H9 (cell line): ENCODE results near the gene LRCH4. TPM values are rescaled to one million over a fixed set of nuclear protein-coding genes. Genes with fewer than 3 reads are reported as not detected.

Experiments
- DNase-seq: peaks from one replicate; pipeline ENCODE4 v3.0.0-alpha.2; 2017
- H2AFZ ChIP-seq: one replicate; pipeline ENCODE4 v1.6.1; 2013; ENCODE audit warnings: mild to moderate bottlenecking, low read length, control low read depth, moderate library complexity
- H2AK5ac ChIP-seq: 2 replicates; pipeline ENCODE4 v1.6.1; 2013; ENCODE audit warnings: low read length, control low read depth, mixed read lengths; ENCODE audit not compliant: insufficient read length
- H2BK120ac ChIP-seq: one replicate; pipeline ENCODE4 v1.6.1; 2013; ENCODE audit warnings: low read depth, mild to moderate bottlenecking, low read length, control low read depth, inconsistent platforms; ENCODE audit not compliant: poor library complexity, severe bottlenecking
- H2BK12ac ChIP-seq: 2 replicates; pipeline ENCODE4 v1.6.1; 2013; ENCODE audit warnings: low read length, control low read depth, mixed read lengths, low read depth; ENCODE audit not compliant: insufficient read length
- H2BK15ac ChIP-seq: 2 replicates; pipeline ENCODE4 v1.6.1; 2013; ENCODE audit warnings: low read depth, low read length, control low read depth
- H2BK20ac ChIP-seq: one replicate; pipeline ENCODE4 v1.6.1; 2013; ENCODE audit warnings: low read depth, mild to moderate bottlenecking, low read length, control low read depth, inconsistent platforms; ENCODE audit not compliant: poor library complexity, severe bottlenecking
- H2BK5ac ChIP-seq: 2 replicates; pipeline ENCODE4 v1.6.1; 2013; ENCODE audit warnings: low read length, control low read depth, mixed read lengths; ENCODE audit not compliant: insufficient read length
- H3K14ac ChIP-seq: 2 replicates; pipeline ENCODE4 v1.6.1; 2013; ENCODE audit warnings: low read length, control low read depth; ENCODE audit not compliant: insufficient read depth
- H3K18ac ChIP-seq: 2 replicates; pipeline ENCODE4 v1.6.1; 2013; ENCODE audit warnings: low read depth, mild to moderate bottlenecking, mixed read lengths, low read length, control low read depth; ENCODE audit not compliant: insufficient read length
- H3K23ac ChIP-seq: 2 replicates; pipeline ENCODE4 v1.6.1; 2013; ENCODE audit warnings: low read length, control low read depth, mixed read lengths, low read depth; ENCODE audit not compliant: insufficient read length
- H3K23me2 ChIP-seq: 2 replicates; pipeline ENCODE4 v1.6.1; 2013; ENCODE audit warnings: low read depth, mild to moderate bottlenecking, mixed read lengths, low read length, control low read depth; ENCODE audit not compliant: insufficient read length, poor library complexity, severe bottlenecking
- H3K27ac ChIP-seq: 2 replicates; pipeline ENCODE4 v1.5.1; 2013; ENCODE audit warnings: low read length, control low read depth, mixed read lengths, low read depth; ENCODE audit not compliant: insufficient read length
- H3K27me3 ChIP-seq: 2 replicates; pipeline ENCODE4 v1.6.1; 2013; ENCODE audit warnings: low read length, control low read depth, inconsistent platforms; ENCODE audit not compliant: insufficient read depth
- H3K4ac ChIP-seq: 2 replicates; pipeline ENCODE4 v1.6.1; 2013; ENCODE audit warnings: low read depth, mild to moderate bottlenecking, control low read depth, inconsistent platforms, low read length, moderate library complexity
- H3K4me1 ChIP-seq: 2 replicates; pipeline ENCODE4 v1.6.1; 2013; ENCODE audit warnings: low read length, control low read depth, inconsistent platforms; ENCODE audit not compliant: insufficient read depth
- H3K4me2 ChIP-seq: 2 replicates; pipeline ENCODE4 v1.6.1; 2013; ENCODE audit warnings: low read length, control low read depth, mixed read lengths; ENCODE audit not compliant: insufficient read length, insufficient read depth
- H3K56ac ChIP-seq: 2 replicates; pipeline ENCODE4 v1.6.1; 2013; ENCODE audit warnings: low read depth, mild to moderate bottlenecking, mixed read lengths, low read length, control low read depth; ENCODE audit not compliant: insufficient read length
- H3K79me1 ChIP-seq: 2 replicates; pipeline ENCODE4 v1.6.1; 2013; ENCODE audit warnings: low read depth, mild to moderate bottlenecking, moderate library complexity, low read length, control low read depth, inconsistent platforms; ENCODE audit not compliant: insufficient read depth, poor library complexity, severe bottlenecking
- H3K79me2 ChIP-seq: 2 replicates; pipeline ENCODE4 v1.6.1; 2013; ENCODE audit warnings: low read length, control low read depth, inconsistent platforms; ENCODE audit not compliant: insufficient read depth
- H3K9ac ChIP-seq: 2 replicates; pipeline ENCODE4 v1.6.1; 2013; ENCODE audit warnings: low read length, control low read depth, mixed read lengths; ENCODE audit not compliant: insufficient read length; ENCODE audit errors: extremely low read depth
- H3K9me3 ChIP-seq: one replicate; pipeline ENCODE4 v1.6.1; 2013; ENCODE audit warnings: low read depth, low read length, inconsistent platforms; ENCODE audit not compliant: control insufficient read depth
- H3T11ph ChIP-seq: one replicate; pipeline ENCODE4 v1.6.1; 2013; ENCODE audit warnings: mild to moderate bottlenecking, low read length, control low read depth, inconsistent platforms
- H4K20me1 ChIP-seq: one replicate; pipeline ENCODE4 v1.6.1; 2013; ENCODE audit not compliant: control insufficient read depth, insufficient read length, insufficient read depth
- H4K5ac ChIP-seq: 2 replicates; pipeline ENCODE4 v1.6.1; 2013; ENCODE audit warnings: low read depth, mild to moderate bottlenecking, mixed read lengths, low read length, control low read depth; ENCODE audit not compliant: insufficient read length
- H4K8ac ChIP-seq: replicated peaks from 2 replicates; pipeline ENCODE4 v1.6.1; 2013; ENCODE audit warnings: low read length, control low read depth, mixed read lengths, low read depth; ENCODE audit not compliant: insufficient read length
- H4K91ac ChIP-seq: 2 replicates; pipeline ENCODE4 v1.6.1; 2013; ENCODE audit warnings: low read depth, mild to moderate bottlenecking, moderate library complexity, mixed read lengths, low read length, control low read depth; ENCODE audit not compliant: insufficient read length
- H3K27ac Mint-ChIP-seq, 3 experiments: 2 replicates in 2 of 3; 3 replicates in 1 of 3; pipeline ENCODE4 v1.8.0; 2020 to 2021; ENCODE audit warnings: mixed read lengths in 3 of 3, mild to moderate bottlenecking in 1 of 3, moderate library complexity in 1 of 3
- H3K27me3 Mint-ChIP-seq: 2 replicates; pipeline ENCODE4 v1.8.0; 2021; ENCODE audit warnings: low read depth, mild to moderate bottlenecking, moderate library complexity, mixed read lengths
- H3K36me3 Mint-ChIP-seq, 3 experiments: 2 replicates in 2 of 3; 3 replicates in 1 of 3; pipeline ENCODE4 v1.8.0; 2020 to 2021; ENCODE audit warnings: low read depth in 3 of 3, mixed read lengths in 3 of 3; ENCODE audit not compliant: insufficient read depth in 1 of 3
- H3K4me1 Mint-ChIP-seq, 2 experiments: 2 replicates each; pipeline ENCODE4 v1.8.0; 2020; ENCODE audit warnings: mixed read lengths in 2 of 2
- H3K4me3 Mint-ChIP-seq, 2 experiments: 2 replicates in 1 of 2; 3 replicates in 1 of 2; pipeline ENCODE4 v1.8.0; 2020 to 2021; ENCODE audit warnings: mild to moderate bottlenecking in 2 of 2, mixed read lengths in 2 of 2, moderate library complexity in 1 of 2
- H3K9me3 Mint-ChIP-seq, 2 experiments: 2 replicates in 1 of 2; 3 replicates in 1 of 2; pipeline ENCODE4 v1.8.0; 2020; ENCODE audit warnings: mild to moderate bottlenecking in 2 of 2, mixed read lengths in 2 of 2, moderate library complexity in 1 of 2
- WGBS: extraction: QIAGEN DNeasy Blood & Tissue Kit; methylation state at CpG from one replicate; pipeline ENCODE4 v1.1.7; 2013; ENCODE audit warnings: missing lambda C conversion rate, low lambda C conversion rate, mixed read lengths; ENCODE audit not compliant: insufficient read length; ENCODE audit errors: extremely low coverage; 5-methylcytosine and 5-hydroxymethylcytosine counted together
- total RNA-seq: library from RNA; stranded (reverse); gene quantifications from 2 replicates; pipeline ENCODE4 v1.2.1, GENCODE V29; 2021
- TF ChIP-seq, protein P1 (sequence below): fragments of 200-600 bp; sonication (generic); conservative IDR thresholded peaks from 3 replicates; pipeline ENCODE4 v1.8.0; 2021; ENCODE audit warnings: antibody characterized with exemption, mild to moderate bottlenecking

LRCH4 gene
- total RNA-seq, 1 experiment from 2014 or later: 39.1 TPM

DNA sequence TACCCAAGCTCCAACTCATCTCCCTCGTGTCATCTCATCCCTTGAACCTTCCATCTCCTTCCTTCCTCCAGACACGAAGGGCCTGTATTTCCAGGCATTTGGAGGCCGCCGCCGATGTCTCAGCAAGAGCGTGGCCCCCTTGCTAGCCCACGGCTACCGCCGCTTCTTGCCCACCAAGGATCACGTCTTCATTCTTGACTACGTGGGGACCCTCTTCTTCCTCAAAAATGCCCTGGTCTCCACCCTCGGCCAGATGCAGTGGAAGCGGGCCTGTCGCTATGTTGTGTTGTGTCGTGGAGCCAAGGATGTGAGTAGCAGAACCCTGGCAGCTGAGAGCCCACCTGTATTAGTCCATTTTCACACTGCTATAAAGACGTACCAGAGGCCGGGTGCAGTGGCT lies 5.7 kb upstream of the LRCH4 start:
- Histone ChIP-seq H3K4ac (no peak overlapping the region), H2BK12ac (no peak overlapping the region), H2BK120ac (no peak overlapping the region), H4K20me1 (no peaks in the 10 kb centered on the region), H3K9ac (no peak overlapping the region), H3K4me1 (peaks cover 3% of the 10 kb centered on the region; the same call in 1 of the 2 replicates), H2BK5ac (no peak overlapping the region), H4K5ac (no peak overlapping the region), H3K27me3 (no peaks in the 10 kb centered on the region), H3K79me1 (no peaks in the 10 kb centered on the region), H2BK15ac (no peak overlapping the region), H3T11ph (no peak overlapping the region), H3K23me2 (no peaks in the 10 kb centered on the region), H4K8ac (no peak overlapping the region), H3K9me3 (no peaks in the 10 kb centered on the region), H3K56ac (no peak overlapping the region), H3K18ac (no peak overlapping the region), H2AK5ac (no peak overlapping the region), H3K4me2 (no peak overlapping the region), H2AFZ (no peak overlapping the region), H3K27ac (no peak overlapping the region), H3K23ac (no peak overlapping the region), H3K79me2 (no peaks in the 10 kb centered on the region), H4K91ac (no peak overlapping the region), H2BK20ac (no peak overlapping the region), H3K14ac (no peak overlapping the region)
- Mint-ChIP-seq H3K9me3 (no peaks in the 10 kb centered on the region), H3K4me3 (no peak overlapping the region; a peak in 1 of 5 replicates), H3K36me3 (peaks cover 2 to 26% (median 6%) of the 10 kb centered on the region in 3 experiments; a peak in 5 of 7 replicates), H3K4me1 (peaks cover 17 to 20% of the 10 kb centered on the region in 2 experiments), H3K27ac (no peak overlapping the region), H3K27me3 (peaks cover 46% of the 10 kb centered on the region)
- TF ChIP-seq, protein P1, sequence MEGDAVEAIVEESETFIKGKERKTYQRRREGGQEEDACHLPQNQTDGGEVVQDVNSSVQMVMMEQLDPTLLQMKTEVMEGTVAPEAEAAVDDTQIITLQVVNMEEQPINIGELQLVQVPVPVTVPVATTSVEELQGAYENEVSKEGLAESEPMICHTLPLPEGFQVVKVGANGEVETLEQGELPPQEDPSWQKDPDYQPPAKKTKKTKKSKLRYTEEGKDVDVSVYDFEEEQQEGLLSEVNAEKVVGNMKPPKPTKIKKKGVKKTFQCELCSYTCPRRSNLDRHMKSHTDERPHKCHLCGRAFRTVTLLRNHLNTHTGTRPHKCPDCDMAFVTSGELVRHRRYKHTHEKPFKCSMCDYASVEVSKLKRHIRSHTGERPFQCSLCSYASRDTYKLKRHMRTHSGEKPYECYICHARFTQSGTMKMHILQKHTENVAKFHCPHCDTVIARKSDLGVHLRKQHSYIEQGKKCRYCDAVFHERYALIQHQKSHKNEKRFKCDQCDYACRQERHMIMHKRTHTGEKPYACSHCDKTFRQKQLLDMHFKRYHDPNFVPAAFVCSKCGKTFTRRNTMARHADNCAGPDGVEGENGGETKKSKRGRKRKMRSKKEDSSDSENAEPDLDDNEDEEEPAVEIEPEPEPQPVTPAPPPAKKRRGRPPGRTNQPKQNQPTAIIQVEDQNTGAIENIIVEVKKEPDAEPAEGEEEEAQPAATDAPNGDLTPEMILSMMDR: no peak
- no peak for DNase-seq
- no CpG with 5 or more reads among the region's 17 CpGs for WGBS
